Psoas muscle (tissue), 8 donors: ENCODE measurements around the gene FTO. TPM values are rescaled to one million over a fixed set of nuclear protein-coding genes. Genes with fewer than 3 reads are reported as not detected.

Source experiments
- ATAC-seq, 4 donors: fragments of 200-7000 bp; cut with Tn5 transposase; one replicate each; pipeline ENCODE4 v1.9.1; 2020; ENCODE audit warnings: moderate library complexity in 3 of 4, mild to moderate bottlenecking in 2 of 4
- DNase-seq, 2 donors: peaks; one replicate each; pipeline ENCODE4 v3.0.0-alpha.2; 2020
- H3K27ac ChIP-seq: fragments of 200-600 bp; one replicate; pipeline ENCODE4 v1.8.0; 2022
- H3K27me3 ChIP-seq, 3 donors: fragments of 200-600 bp in 1 of 3; one replicate each; pipeline versions ENCODE4 v1.6.1 to v1.8.0; 2013 to 2022; ENCODE audit warnings: low read length in 2 of 3, mild to moderate bottlenecking in 2 of 3, moderate library complexity in 1 of 3; ENCODE audit not compliant: insufficient read depth in 3 of 3
- H3K36me3 ChIP-seq, 2 donors: fragments of 200-600 bp in 1 of 2; one replicate each; pipeline versions ENCODE4 v1.6.1 to v1.8.0; 2013 to 2022; ENCODE audit warnings: low read depth in 1 of 2, mild to moderate bottlenecking in 1 of 2, moderate library complexity in 1 of 2; ENCODE audit not compliant: insufficient read depth in 1 of 2
- H3K4me1 ChIP-seq: fragments of 200-600 bp; one replicate; pipeline ENCODE4 v1.8.0; 2022
- H3K4me3 ChIP-seq: fragments of 200-600 bp; one replicate; pipeline ENCODE4 v1.8.0; 2022; ENCODE audit warnings: mild to moderate bottlenecking
- H3K9me3 ChIP-seq: fragments of 200-600 bp; one replicate; pipeline ENCODE4 v1.8.0; 2022
- WGBS, 3 donors: extraction: QIAGEN DNeasy Blood & Tissue Kit; methylation state at CpG; one replicate each; pipeline versions ENCODE4 v1.1.6 to v1.1.7; 2013; 5-methylcytosine and 5-hydroxymethylcytosine counted together
- intact Hi-C, 2 donors: fragments of 100-400 bp; cut with DNase I; formaldehyde crosslinking; loops; one replicate each; pipeline versions ENCODE4 v1.11.0 to v1.14.2; 2022
- polyA plus RNA-seq, 3 donors: library from polyadenylated mRNA; stranded (reverse); fragments of 200-250 nt; gene quantifications; one replicate each; pipeline ENCODE4 v1.2.3, GENCODE V29; 2013
- total RNA-seq, 4 donors: library from RNA; stranded (reverse); fragmentation: NEBNext Ultra II Directional in 2 of 4; extraction: Animal tissue kit (Norgen Biotek cat#: 25700) in 2 of 4; gene quantifications; one replicate each; pipeline versions ENCODE4 v1.2.1 to v1.2.4, GENCODE V29; 2021 to 2023
- TF ChIP-seq, protein P1 (sequence below): fragments of 200-600 bp; IDR thresholded peaks from one replicate; pipeline ENCODE4 v1.8.0; 2022; ENCODE audit warnings: antibody characterized with exemption
- donor health status: healthy with polysubstance abuse.
- donor health status: DM: no; HTN: no; CAD: no; lungs with moderate emphysema.
- donor health status: Bipolar disorder and iron deficiency.
- donor health status: healthy.
- donor health status: DM: yes; HTN: yes; CAD: no.
- donor health status: DM: no; HTN: no; CAD: no.
- donor health status: DM: no; HTN: no; CAD: no.
- donor health status: DM: yes; HTN: yes; CAD: no.

Gene FTO
- total and polyA plus RNA-seq, 7 donors = 14.2 to 67.6 (median 47.4) TPM

DNA sequence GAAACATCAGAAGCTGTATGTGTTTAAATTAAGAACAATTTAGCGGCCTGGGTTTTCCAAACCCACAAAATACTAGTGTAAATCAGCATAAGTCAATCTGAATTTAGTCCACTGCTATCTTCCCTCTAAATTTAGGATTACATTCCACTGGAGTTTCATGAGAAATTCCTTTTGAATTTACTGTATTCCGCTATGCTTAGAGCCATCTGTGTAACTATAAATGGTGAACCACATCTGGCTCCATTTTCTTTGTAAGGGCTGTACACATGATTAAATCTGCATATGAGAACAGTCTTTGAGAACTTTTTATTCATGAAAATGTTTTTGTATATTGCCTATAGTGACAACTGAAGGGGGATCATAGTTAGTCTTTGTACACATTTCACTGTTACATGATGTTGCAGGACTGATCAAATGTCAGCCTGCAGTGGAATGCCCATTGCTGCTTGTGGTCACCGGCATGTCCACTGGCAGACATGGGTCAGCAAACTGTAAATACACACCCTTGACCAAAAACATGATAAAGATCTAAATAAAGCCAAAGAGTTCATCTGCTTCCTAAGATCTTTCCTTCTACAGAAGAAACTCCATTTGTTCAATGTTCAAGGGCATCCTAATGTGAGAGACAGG is 37.1 kb upstream of the FTO start:
- H3K36me3 ChIP-seq = no peaks in the 10 kb centered on the region
- intact Hi-C loops = no loop called here
- TF ChIP-seq, protein P1, sequence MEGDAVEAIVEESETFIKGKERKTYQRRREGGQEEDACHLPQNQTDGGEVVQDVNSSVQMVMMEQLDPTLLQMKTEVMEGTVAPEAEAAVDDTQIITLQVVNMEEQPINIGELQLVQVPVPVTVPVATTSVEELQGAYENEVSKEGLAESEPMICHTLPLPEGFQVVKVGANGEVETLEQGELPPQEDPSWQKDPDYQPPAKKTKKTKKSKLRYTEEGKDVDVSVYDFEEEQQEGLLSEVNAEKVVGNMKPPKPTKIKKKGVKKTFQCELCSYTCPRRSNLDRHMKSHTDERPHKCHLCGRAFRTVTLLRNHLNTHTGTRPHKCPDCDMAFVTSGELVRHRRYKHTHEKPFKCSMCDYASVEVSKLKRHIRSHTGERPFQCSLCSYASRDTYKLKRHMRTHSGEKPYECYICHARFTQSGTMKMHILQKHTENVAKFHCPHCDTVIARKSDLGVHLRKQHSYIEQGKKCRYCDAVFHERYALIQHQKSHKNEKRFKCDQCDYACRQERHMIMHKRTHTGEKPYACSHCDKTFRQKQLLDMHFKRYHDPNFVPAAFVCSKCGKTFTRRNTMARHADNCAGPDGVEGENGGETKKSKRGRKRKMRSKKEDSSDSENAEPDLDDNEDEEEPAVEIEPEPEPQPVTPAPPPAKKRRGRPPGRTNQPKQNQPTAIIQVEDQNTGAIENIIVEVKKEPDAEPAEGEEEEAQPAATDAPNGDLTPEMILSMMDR = no peak

GRCh38 chr16:53668869-53669268 is 35.1 kb upstream of the FTO start:
- no peaks in the 10 kb centered on the region for H3K4me1 ChIP-seq
- TF ChIP-seq, protein P1 = no peak
- intact Hi-C loops = no loop called here
- H3K27me3 ChIP-seq = no peaks in the 10 kb centered on the region
- H3K36me3 ChIP-seq = no peaks in the 10 kb centered on the region
- DNase-seq = no peak
- no peak for ATAC-seq
- WGBS, 3 donors = 89 to 92% (median 89%) methylated on average over 2 of the region's 2 CpGs
- no peak overlapping the region for H3K4me3 ChIP-seq
- H3K9me3 ChIP-seq = no peaks in the 10 kb centered on the region
- no peak overlapping the region for H3K27ac ChIP-seq

More for the DNA sequence above, 37.1 kb upstream of the FTO start:
- Histone ChIP-seq H3K27ac (no peak overlapping the region), H3K4me1 (no peaks in the 10 kb centered on the region), H3K4me3 (no peak overlapping the region), H3K27me3 (no peaks in the 10 kb centered on the region), H3K9me3 (no peaks in the 10 kb centered on the region)
- 82 to 89% (median 88%) methylated on average over 3 of the region's 3 CpGs for WGBS, 3 donors
- ATAC-seq = no peak
- DNase-seq = no peak

- no peak overlapping the region for H3K4me3 ChIP-seq
- H3K9me3 ChIP-seq = no peaks in the 10 kb centered on the region
- no peak for ATAC-seq
- H3K27me3 ChIP-seq = no peaks in the 10 kb centered on the region
- intact Hi-C loops = no loop called here
- no peak for DNase-seq
- H3K4me1 ChIP-seq = no peaks in the 10 kb centered on the region
- TF ChIP-seq, protein P1 = no peak
- H3K36me3 ChIP-seq = no peaks in the 10 kb centered on the region
- no peak overlapping the region for H3K27ac ChIP-seq
Measured at GRCh38 chr16:53672461-53672860, 31.5 kb upstream of the FTO start.

- ATAC-seq (no peak), DNase-seq (no peak)
- intact Hi-C loops = no loop called here
- H3K27ac ChIP-seq = no peak overlapping the region
- H3K36me3 ChIP-seq = no peaks in the 10 kb centered on the region
- 96 to 97% (median 96%) methylated on average over 4 of the region's 4 CpGs for WGBS, 3 donors
- no peaks in the 10 kb centered on the region for H3K27me3 ChIP-seq
- TF ChIP-seq, protein P1 = no peak
- no peaks in the 10 kb centered on the region for H3K4me1 ChIP-seq
- no peaks in the 10 kb centered on the region for H3K9me3 ChIP-seq
- H3K4me3 ChIP-seq = no peak overlapping the region
Measured at GRCh38 chr16:53673189-53673588, 30.8 kb upstream of the FTO start.

DNA sequence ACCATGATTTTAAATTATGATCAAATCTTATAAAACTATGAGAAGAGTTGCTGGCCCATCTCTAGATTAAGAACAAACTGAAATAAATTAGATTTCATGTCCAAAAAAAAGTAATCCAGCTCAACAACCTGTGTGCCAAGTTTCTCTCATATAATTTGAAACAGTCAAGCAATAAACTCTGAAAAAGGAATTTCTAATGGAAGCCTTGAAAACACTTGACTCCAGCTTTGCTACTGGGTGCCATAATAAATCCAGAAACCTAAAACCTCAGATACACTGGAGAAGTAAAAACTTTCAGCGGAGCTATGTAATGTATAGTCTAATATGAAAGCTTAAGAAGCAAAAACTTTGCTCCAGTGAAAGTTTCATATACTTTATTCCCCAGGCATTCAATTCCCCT is 25.8 kb upstream of the FTO start:
- no peak overlapping the region for H3K27ac ChIP-seq
- 66 to 86% (median 74%) methylated on average over 1 of the region's 1 CpG for WGBS, 3 donors
- H3K4me1 ChIP-seq = no peaks in the 10 kb centered on the region
- no peaks in the 10 kb centered on the region for H3K36me3 ChIP-seq
- intact Hi-C loops = no loop called here
- DNase-seq (no peak), ATAC-seq (no peak)
- no peaks in the 10 kb centered on the region for H3K27me3 ChIP-seq
- TF ChIP-seq, protein P1 = no peak
- no peaks in the 10 kb centered on the region for H3K9me3 ChIP-seq
- no peak overlapping the region for H3K4me3 ChIP-seq
